Stomach (tissue), 9 donors: ENCODE results near the gene PSMD7. TPM values are rescaled to one million over a fixed set of nuclear protein-coding genes. Genes with fewer than 3 reads are reported as not detected.
"Not testable (repeated sequence)": the region's sequence is repeated elsewhere in the genome, so short reads cannot be mapped to it uniquely, and the experiment has no call there.

Experiments
- DNase-seq, 2 donors: peaks; one replicate each; pipeline versions ENCODE4 v3.0.0 to v3.0.0-alpha.2; 2013 to 2019
- H3K27ac ChIP-seq, 5 donors: fragments of 200-600 bp in 4 of 5; sonication (generic) in 4 of 5; one replicate each; pipeline ENCODE4 v1.5.1; 2013 to 2019; ENCODE audit warnings: mild to moderate bottlenecking in 1 of 5, moderate library complexity in 1 of 5
- H3K27me3 ChIP-seq, 3 donors: fragments of 200-600 bp; sonication (generic); one replicate each; pipeline ENCODE4 v1.5.1; 2017 to 2019; ENCODE audit warnings: mixed run types in 1 of 3
- H3K36me3 ChIP-seq, 4 donors: fragments of 200-600 bp; sonication (generic); 1 replicate in 3 of 4; 2 replicates in 1 of 4; pipeline ENCODE4 v1.5.1; 2016 to 2019
- H3K4me1 ChIP-seq, 4 donors: fragments of 200-600 bp; sonication (generic); one replicate each; pipeline ENCODE4 v1.5.1; 2016 to 2019
- H3K4me3 ChIP-seq, 4 donors: fragments of 200-600 bp; sonication (generic) in 3 of 4; one replicate each; pipeline ENCODE4 v1.5.1; 2016 to 2019; ENCODE audit warnings: mild to moderate bottlenecking in 1 of 4
- H3K9me3 ChIP-seq, 4 donors: fragments of 200-600 bp; sonication (generic); one replicate each; pipeline ENCODE4 v1.5.1; 2016 to 2019
- EP300 ChIP-seq: sonication (generic); formaldehyde crosslinking; IDR thresholded peaks from one replicate; pipeline ENCODE4 v1.6.1; 2017; ENCODE audit warnings: antibody characterized with exemption
- POLR2A ChIP-seq, 4 donors: fragments of 450-650 bp; IDR thresholded peaks; one replicate each; pipeline ENCODE4 v1.6.1; 2016; ENCODE audit warnings: antibody characterized with exemption in 4 of 4, control low read depth in 2 of 4, mild to moderate bottlenecking in 1 of 4, moderate library complexity in 1 of 4
- POLR2AphosphoS5 ChIP-seq, 3 donors: sonication (generic); formaldehyde crosslinking; IDR thresholded peaks; one replicate each; pipeline ENCODE4 v1.6.1; 2016; ENCODE audit warnings: antibody characterized with exemption in 3 of 3
- WGBS, 5 donors: extraction: QIAGEN DNeasy Blood & Tissue Kit in 3 of 5; methylation state at CpG; one replicate each; pipeline versions ENCODE4 v1.1.5 to v1.1.7; 2013 to 2018; 5-methylcytosine and 5-hydroxymethylcytosine counted together
- intact Hi-C: fragments of 100-400 bp; cut with DNase I; formaldehyde crosslinking; loops from one replicate; pipeline ENCODE4 v1.15.1; 2023; ENCODE audit warnings: low total_unique reads
- polyA plus RNA-seq, 3 donors: library from polyadenylated mRNA; stranded (reverse); fragments of 200-250 nt; gene quantifications; one replicate each; pipeline ENCODE4 v1.2.3, GENCODE V29; 2013
- total RNA-seq, 5 donors: library from RNA; depleted of rRNA; stranded (reverse); fragments of >200 nt; gene quantifications; one replicate each; pipeline versions ENCODE4 v1.1.0 to v1.2.3, GENCODE V29; 2014 to 2016
- TF ChIP-seq, protein P1 (sequence below), 7 experiments: fragments of 450-650 bp in 4 of 7; fragments of 200-600 bp in 3 of 7; sonication (generic) in 3 of 7; IDR thresholded peaks; one replicate each; pipeline ENCODE4 v1.5.1; 2016 to 2019; ENCODE audit warnings: antibody characterized with exemption in 7 of 7, control low read depth in 2 of 7, mild to moderate bottlenecking in 1 of 7
- donor health status: healthy with polysubstance abuse.
- donor health status: Bipolar disorder and iron deficiency.
- donor health status: healthy.

The PSMD7 gene
- total and polyA plus RNA-seq, 8 donors, result 9.3 to 93.1 (median 48.0) TPM

DNA sequence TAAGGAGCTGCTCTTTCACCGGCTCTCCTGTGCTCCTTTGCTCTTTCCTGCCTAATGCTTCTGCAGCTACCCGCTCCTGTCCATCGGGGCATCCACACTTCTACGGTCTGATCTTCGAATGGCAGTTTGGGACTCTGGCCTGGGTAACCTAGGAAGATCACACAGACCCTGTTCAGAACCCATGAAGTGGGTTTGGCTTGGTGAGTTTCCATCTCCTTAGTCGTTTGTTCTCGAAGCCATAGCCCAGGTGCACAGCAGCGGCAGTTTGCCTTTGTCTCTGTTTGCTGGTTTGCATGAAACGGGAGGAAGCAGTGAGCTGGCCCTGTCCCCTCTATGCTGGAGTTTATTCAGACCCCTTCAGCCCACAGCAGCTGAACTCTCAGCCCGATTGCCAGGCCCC, 29.0 kb downstream of the PSMD7 start:
- TF ChIP-seq POLR2AphosphoS5 (IDR thresholded peaks at IDR 0.05), result no peak
- TF ChIP-seq, protein P1, sequence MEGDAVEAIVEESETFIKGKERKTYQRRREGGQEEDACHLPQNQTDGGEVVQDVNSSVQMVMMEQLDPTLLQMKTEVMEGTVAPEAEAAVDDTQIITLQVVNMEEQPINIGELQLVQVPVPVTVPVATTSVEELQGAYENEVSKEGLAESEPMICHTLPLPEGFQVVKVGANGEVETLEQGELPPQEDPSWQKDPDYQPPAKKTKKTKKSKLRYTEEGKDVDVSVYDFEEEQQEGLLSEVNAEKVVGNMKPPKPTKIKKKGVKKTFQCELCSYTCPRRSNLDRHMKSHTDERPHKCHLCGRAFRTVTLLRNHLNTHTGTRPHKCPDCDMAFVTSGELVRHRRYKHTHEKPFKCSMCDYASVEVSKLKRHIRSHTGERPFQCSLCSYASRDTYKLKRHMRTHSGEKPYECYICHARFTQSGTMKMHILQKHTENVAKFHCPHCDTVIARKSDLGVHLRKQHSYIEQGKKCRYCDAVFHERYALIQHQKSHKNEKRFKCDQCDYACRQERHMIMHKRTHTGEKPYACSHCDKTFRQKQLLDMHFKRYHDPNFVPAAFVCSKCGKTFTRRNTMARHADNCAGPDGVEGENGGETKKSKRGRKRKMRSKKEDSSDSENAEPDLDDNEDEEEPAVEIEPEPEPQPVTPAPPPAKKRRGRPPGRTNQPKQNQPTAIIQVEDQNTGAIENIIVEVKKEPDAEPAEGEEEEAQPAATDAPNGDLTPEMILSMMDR (IDR thresholded peaks at IDR 0.05), result no peak
- TF ChIP-seq EP300, result no peak
- TF ChIP-seq POLR2A (IDR thresholded peaks at IDR 0.05), result no peak
- intact Hi-C loops, result no loop called here
- H3K36me3 ChIP-seq, result peaks cover 14 to 55% (median 50%) of the 10 kb centered on the region in 4 donors
- H3K27ac ChIP-seq, result no peak overlapping the region
- H3K4me3 ChIP-seq, result no peak overlapping the region
- 84 to 94% (median 92%) methylated on average over 10 of the region's 10 CpGs for WGBS, 5 donors
- DNase-seq, result no peak
- no peaks in the 10 kb centered on the region for H3K9me3 ChIP-seq
- peaks cover 0 to 11% (median 2%) of the 10 kb centered on the region in 4 donors for H3K4me1 ChIP-seq
- no peaks in the 10 kb centered on the region for H3K27me3 ChIP-seq

DNA sequence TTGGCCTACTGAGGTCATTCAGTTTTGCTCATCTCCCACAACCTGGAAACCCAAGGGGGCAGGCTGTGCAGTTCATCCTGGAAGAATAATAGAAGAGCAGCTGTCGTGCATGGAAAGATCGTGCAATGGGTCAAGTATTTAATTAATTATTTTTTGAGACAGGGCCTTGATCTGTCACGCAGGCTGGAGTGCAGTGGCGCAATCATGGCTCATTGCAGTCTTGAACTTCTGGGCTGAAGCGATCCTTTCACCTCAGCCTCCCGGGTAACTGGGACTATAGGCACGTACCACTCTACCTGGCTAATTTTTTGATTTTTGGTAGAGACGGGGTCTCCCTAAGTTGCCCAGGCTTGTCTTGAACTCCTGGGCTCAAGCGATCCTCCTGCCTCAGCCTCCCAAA, 31.7 kb downstream of the PSMD7 start:
- DNase-seq, H3K27me3 ChIP-seq, H3K4me3 ChIP-seq, H3K9me3 ChIP-seq, H3K4me1 ChIP-seq, intact Hi-C loops, H3K27ac ChIP-seq: not testable (repeated sequence)
- 93 to 97% (median 95%) methylated on average over 8 to 9 of the region's 9 CpGs for WGBS, 5 donors
- peaks cover 27 to 78% (median 73%) of the 10 kb centered on the region in 4 donors for H3K36me3 ChIP-seq

DNA sequence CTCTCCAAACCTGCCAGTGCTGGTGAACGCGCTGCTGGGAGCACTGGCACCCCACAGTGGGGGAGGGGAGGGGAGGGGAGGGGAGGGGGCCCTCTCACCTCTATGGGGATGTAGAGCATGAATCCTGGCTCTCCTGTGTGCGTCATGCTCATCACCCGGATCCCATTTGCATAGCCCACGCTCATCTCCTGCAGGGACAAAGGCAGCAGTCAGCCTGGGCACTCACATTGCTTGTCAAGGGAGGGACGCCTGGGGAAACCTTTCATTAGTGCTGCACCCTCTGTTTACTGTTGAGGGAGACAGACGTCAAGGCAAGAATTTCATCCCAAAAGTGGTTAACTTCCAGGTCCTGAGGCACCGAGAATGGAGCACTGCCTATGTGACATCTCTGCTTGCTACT, 35.9 kb downstream of the PSMD7 start:
- DNase-seq, H3K27me3 ChIP-seq, H3K4me1 ChIP-seq, H3K27ac ChIP-seq, intact Hi-C loops, H3K4me3 ChIP-seq, H3K9me3 ChIP-seq: not testable (repeated sequence)
- peaks cover 34 to 74% (median 72%) of the 10 kb centered on the region in 4 donors for H3K36me3 ChIP-seq
- 70 to 85% (median 81%) methylated on average over 4 to 8 of the region's 8 CpGs for WGBS, 5 donors

DNA sequence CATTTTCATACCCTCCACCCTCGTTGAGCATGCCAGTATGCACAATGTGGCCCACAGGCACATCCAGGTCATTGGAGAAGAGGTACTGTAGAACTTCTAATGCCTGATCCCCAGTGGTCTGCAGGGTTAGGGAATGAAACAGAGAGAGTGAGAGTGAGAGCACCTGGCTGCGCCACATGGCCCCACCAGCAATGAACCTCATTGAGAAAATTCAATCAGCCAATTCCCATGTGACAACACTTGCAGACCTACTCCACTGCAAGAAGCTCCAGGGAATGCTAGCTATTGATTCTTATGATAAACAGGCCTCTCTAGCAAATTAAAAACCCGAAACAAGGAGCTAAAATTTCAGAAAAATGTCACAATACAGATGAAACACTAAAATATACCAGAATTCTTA, 40.9 kb downstream of the PSMD7 start:
- peaks cover 38 to 84% (median 78%) of the 10 kb centered on the region in 4 donors for H3K36me3 ChIP-seq

DNA sequence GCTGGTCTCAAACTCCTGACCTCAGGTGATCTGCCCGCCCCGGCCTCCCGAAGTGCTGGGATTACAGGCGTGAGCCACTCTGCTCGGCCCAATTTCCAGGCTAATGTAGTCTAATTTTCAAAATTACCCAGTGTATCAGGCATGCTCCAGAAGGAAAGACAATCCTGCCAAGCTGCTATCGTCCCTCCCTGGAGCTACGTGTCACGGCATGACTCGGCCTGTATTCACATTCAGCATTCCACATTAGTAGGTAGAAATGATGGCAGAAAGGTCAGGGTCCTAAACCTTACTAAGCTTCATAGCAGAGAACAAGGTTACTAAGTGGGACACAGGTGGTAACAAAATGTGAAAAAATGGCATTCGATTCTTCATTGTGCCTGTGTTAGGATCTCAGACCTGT, 42.6 kb downstream of the PSMD7 start:
- DNase-seq, H3K4me1 ChIP-seq, intact Hi-C loops, H3K4me3 ChIP-seq, H3K9me3 ChIP-seq, H3K27ac ChIP-seq, H3K27me3 ChIP-seq: not testable (repeated sequence)
- WGBS, 5 donors, result 91 to 95% (median 95%) methylated on average over 10 of the region's 10 CpGs
- H3K36me3 ChIP-seq, result peaks cover 39 to 92% (median 87%) of the 10 kb centered on the region in 4 donors

More for the DNA sequence above, 40.9 kb downstream of the PSMD7 start:
- H3K27me3 ChIP-seq, DNase-seq, intact Hi-C loops, H3K4me1 ChIP-seq, H3K27ac ChIP-seq, H3K9me3 ChIP-seq, H3K4me3 ChIP-seq: not testable (repeated sequence)
- WGBS, 5 donors, result 85 to 100% (median 97%) methylated on average over 2 to 3 of the region's 3 CpGs

DNA sequence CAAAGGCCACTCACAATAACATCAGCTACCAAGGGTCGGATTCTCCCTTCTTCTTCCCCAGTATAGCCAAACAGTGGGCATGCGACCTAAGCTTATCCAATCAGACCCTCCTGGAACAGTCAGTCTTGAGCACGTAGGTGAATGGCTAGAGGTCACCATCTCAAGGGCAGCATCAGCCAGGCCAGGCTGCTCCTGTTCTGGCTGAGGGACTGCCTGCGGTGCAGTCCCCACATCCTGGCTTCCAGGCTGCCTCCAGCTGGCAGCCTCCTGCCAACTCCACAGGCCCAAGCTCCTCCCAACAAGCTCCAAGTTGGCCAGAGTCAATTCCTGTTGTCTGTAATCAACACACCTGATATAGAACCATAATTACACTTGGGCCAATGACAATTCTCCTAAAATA, 56.4 kb downstream of the PSMD7 start:
- H3K27me3 ChIP-seq, DNase-seq, H3K4me1 ChIP-seq, H3K4me3 ChIP-seq, intact Hi-C loops, H3K27ac ChIP-seq, H3K9me3 ChIP-seq: not testable (repeated sequence)
- H3K36me3 ChIP-seq, result peaks cover 24 to 93% (median 87%) of the 10 kb centered on the region in 4 donors
- 76 to 88% (median 83%) methylated on average over 3 to 4 of the region's 4 CpGs for WGBS, 5 donors

Other genes with a start within 250 kb of the PSMD7 start
- 10 to 100 TPM in 2 of 5 donors, 1 to 10 TPM in 2, not detected in 1; 4.0 to 48.4 (median 17.0) TPM for gene NPIPB15, start 79.5 kb downstream of the PSMD7 start, total RNA-seq
- gene NPIPB15, start 79.5 kb downstream of the PSMD7 start, polyA plus RNA-seq, result 10 to 100 TPM; 15.6 to 39.2 (median 21.2) TPM
- gene CLEC18B, start 124.7 kb downstream of the PSMD7 start, total RNA-seq, result 1 to 10 TPM in 1 of 5 donors, not detected in 4; 2.6 TPM
- gene CLEC18B, start 124.7 kb downstream of the PSMD7 start, polyA plus RNA-seq, result 1 to 10 TPM in 1 of 3 donors, under 1 TPM in 1, not detected in 1; 0.25 to 2.6 TPM